Ectodermal cell (in vitro differentiated cells): ENCODE measurements around the gene ATG3.
A peak's percentile ranks its signal among the peaks of the same experiment; 100 is the strongest.
"Not testable (repeated sequence)": the region's sequence is repeated elsewhere in the genome, so short reads cannot be mapped to it uniquely, and the experiment has no call there.

Experiments used
- H3K27ac ChIP-seq: 2 replicates; pipeline ENCODE4 v1.7.0; 2013; ENCODE audit warnings: mild to moderate bottlenecking, low read depth, low read length; ENCODE audit not compliant: insufficient read depth, poor library complexity, severe bottlenecking
- H3K27me3 ChIP-seq: 2 replicates; pipeline ENCODE4 v1.7.0; 2013; ENCODE audit warnings: mild to moderate bottlenecking, low read length; ENCODE audit not compliant: insufficient read depth, control insufficient read depth, poor library complexity, severe bottlenecking
- H3K36me3 ChIP-seq: one replicate; pipeline ENCODE4 v1.7.0; 2013; ENCODE audit warnings: low read length; ENCODE audit not compliant: control insufficient read depth, insufficient read depth
- H3K4me1 ChIP-seq: one replicate; pipeline ENCODE4 v1.7.0; 2013; ENCODE audit warnings: low read length; ENCODE audit not compliant: control insufficient read depth, insufficient read depth
- H3K4me3 ChIP-seq: 2 replicates; pipeline ENCODE4 v1.7.0; 2013; ENCODE audit warnings: low read depth, low read length, control low read depth; ENCODE audit not compliant: insufficient read depth
- H3K9me3 ChIP-seq: 2 replicates; pipeline ENCODE4 v1.7.0; 2013; ENCODE audit warnings: mild to moderate bottlenecking, low read length, moderate library complexity; ENCODE audit not compliant: control insufficient read depth
- WGBS, 2 experiments: methylation state at CpG; one replicate each; pipeline ENCODE4 v1.1.7; 2013; ENCODE audit warnings: missing lambda C conversion rate in 2 of 2; 5-methylcytosine and 5-hydroxymethylcytosine counted together

The ATG3 gene

GRCh38 chr3:112564247-112564939 is 2.6 kb upstream of the ATG3 start:
- not testable (repeated sequence) for H3K4me1 ChIP-seq, H3K4me3 ChIP-seq, H3K36me3 ChIP-seq, H3K27ac ChIP-seq, H3K9me3 ChIP-seq, H3K27me3 ChIP-seq
- WGBS, 2 experiments: 58 to 63% methylated on average over 12 of the region's 15 CpGs

DNA sequence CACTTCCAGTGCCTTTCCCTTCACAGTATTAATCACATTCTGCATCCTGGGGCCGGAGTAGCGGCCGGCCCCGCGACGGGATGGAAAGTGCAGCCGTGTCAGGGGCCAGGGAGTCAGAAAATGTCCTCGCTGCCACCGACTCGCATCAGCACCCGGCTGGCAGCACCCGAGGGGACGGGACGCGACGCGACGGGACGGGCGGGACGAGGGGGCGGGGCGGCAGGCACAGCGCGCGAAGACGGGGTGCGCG is 353 bp downstream of the ATG3 start:
- Histone ChIP-seq H3K4me1 (peaks cover 3% of the 10 kb centered on the region), H3K27me3 (no peaks in the 10 kb centered on the region), H3K4me3 (peak overlapping the region; percentile 98), H3K9me3 (no peaks in the 10 kb centered on the region), H3K27ac (peak overlapping the region; percentile 96), H3K36me3 (peaks cover 12% of the 10 kb centered on the region)
- 0 to 1% methylated on average over 29 of the region's 29 CpGs for WGBS, 2 experiments

GRCh38 chr3:112560721-112561483 is 860 bp downstream of the ATG3 start:
- Histone ChIP-seq H3K4me1 (peaks cover 3% of the 10 kb centered on the region), H3K9me3 (no peaks in the 10 kb centered on the region), H3K4me3 (peak overlapping the region; percentile 98), H3K36me3 (peaks cover 12% of the 10 kb centered on the region), H3K27ac (peak overlapping the region; percentile 96), H3K27me3 (no peaks in the 10 kb centered on the region)
- 1% methylated on average over 29 of the region's 29 CpGs for WGBS, 2 experiments

GRCh38 chr3:112560307-112560706 is 1.5 kb downstream of the ATG3 start:
- Histone ChIP-seq H3K4me3 (peak overlapping the region; percentile 98), H3K27ac (no peak overlapping the region), H3K36me3 (peaks cover 12% of the 10 kb centered on the region), H3K27me3 (no peaks in the 10 kb centered on the region), H3K4me1 (peaks cover 3% of the 10 kb centered on the region), H3K9me3 (no peaks in the 10 kb centered on the region)
- 10 to 30% methylated on average over 1 to 2 of the region's 2 CpGs for WGBS, 2 experiments

DNA sequence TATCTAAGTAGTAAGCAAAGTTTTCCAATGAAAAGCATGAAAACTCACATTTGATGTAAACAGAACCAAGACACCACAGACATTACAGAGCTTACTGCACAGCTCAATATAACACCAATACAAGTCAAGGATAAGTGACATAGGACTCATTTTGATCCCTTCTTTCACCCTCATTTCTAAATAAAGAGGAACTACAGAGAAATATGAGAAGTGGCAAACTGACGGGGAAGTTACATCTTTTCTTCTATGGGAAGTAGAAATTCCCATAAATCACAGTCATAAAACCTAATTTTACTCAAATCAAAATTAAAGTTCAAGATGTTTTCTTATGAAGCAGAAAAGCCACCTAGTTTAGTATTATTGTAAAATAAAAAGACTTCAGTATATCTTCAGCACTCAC is 3.8 kb downstream of the ATG3 start:
- H3K27ac ChIP-seq: no peak overlapping the region
- H3K27me3 ChIP-seq: no peaks in the 10 kb centered on the region
- no peak overlapping the region for H3K4me3 ChIP-seq
- 100% methylated on average over 1 of the region's 1 CpG; no CpG with 5 or more reads in 1 of the 2 experiments for WGBS, 2 experiments
- peaks cover 3% of the 10 kb centered on the region for H3K4me1 ChIP-seq
- H3K36me3 ChIP-seq: peaks cover 8% of the 10 kb centered on the region
- H3K9me3 ChIP-seq: no peaks in the 10 kb centered on the region

DNA sequence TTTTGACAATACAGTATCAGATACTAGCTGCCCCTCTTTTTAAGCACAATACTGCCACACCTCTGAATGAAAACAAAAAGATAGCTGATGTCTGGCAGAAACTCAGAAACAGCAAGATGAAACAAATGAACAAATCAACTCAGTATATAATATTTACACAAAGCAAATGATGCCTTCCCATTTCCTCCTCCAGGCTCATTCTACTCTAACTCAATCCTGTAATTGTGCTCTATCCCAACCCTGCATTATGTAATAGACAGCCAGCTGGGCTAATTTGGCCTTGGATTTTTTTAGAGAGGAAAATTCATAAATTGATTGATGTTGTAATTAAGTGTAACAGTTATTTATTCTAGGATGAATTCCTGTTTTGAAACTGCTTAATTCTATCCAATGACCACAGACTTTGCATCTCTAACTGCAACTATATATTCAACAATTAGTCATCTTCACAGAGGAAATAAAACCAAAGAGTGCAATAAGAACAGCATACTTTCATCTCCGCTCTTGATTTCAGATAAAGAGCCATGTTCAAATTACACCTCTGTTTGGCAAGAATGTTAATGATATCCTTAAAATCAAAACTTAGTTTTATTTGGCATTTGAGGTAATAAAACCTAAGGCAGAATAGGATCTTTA is 6.1 kb downstream of the ATG3 start:
- peaks cover 3% of the 10 kb centered on the region for H3K4me1 ChIP-seq
- H3K9me3 ChIP-seq: no peaks in the 10 kb centered on the region
- H3K27ac ChIP-seq: no peak overlapping the region
- no peak overlapping the region for H3K4me3 ChIP-seq
- peaks cover 8% of the 10 kb centered on the region for H3K36me3 ChIP-seq
- 100% methylated on average over 1 of the region's 1 CpG for WGBS, 2 experiments
- no peaks in the 10 kb centered on the region for H3K27me3 ChIP-seq

DNA sequence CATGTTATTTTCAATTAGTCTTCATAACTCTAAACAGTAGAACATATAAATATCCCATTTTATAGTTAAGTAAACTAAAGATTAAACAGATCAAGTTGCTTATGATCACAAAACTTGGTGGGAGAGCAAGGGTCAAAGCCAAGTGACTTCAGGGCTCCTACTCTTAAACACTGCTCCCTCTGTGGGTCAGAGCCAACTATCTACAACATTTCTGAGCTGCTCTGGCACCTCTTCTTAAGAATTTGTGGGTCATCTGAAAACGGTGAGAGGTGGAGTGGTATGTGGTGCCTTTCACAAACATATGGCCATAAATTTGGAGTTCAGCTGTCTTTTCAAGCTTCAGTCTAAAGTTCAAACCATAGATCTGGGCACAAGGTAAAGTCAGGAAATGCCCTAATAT is 10.9 kb downstream of the ATG3 start:
- no peaks in the 10 kb centered on the region for H3K9me3 ChIP-seq
- H3K27ac ChIP-seq: no peak overlapping the region
- H3K4me1 ChIP-seq: no peaks in the 10 kb centered on the region
- no peaks in the 10 kb centered on the region for H3K27me3 ChIP-seq
- peaks cover 7% of the 10 kb centered on the region for H3K36me3 ChIP-seq
- 78 to 81% methylated on average over 1 of the region's 1 CpG for WGBS, 2 experiments
- H3K4me3 ChIP-seq: no peak overlapping the region

DNA sequence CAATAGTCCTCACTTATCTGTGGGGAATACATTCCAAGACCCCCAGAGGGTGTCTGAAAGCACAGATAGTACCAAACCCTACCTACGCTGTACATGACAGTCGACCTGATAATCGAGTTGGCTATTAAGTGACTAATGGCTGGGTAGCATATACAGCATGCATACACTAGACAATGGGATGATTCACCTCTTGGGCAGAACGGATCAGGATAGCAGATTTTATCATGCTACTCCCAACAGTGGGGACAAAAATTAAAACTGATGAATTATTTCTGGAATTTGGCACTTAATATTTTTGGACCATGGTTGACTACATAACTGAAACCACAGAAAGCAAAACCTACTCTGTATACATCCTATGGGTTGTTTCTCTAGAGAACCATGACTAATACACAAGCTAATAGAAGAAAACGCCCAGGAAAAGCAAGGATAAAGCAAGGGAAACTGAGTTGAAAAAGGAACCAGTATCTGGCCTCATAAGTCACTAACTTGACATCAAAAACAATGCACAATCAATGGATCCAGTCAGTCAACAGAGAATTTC is 15.5 kb downstream of the ATG3 start:
- WGBS, 2 experiments: 91 to 96% methylated on average over 5 of the region's 5 CpGs
- Histone ChIP-seq H3K27ac (no peak overlapping the region), H3K4me3 (no peak overlapping the region), H3K27me3 (no peaks in the 10 kb centered on the region), H3K36me3 (peaks cover 8% of the 10 kb centered on the region), H3K9me3 (no peaks in the 10 kb centered on the region), H3K4me1 (no peaks in the 10 kb centered on the region)

GRCh38 chr3:112539825-112540650 is 21.7 kb downstream of the ATG3 start:
- Histone ChIP-seq H3K4me1 (no peaks in the 10 kb centered on the region), H3K36me3 (no peaks in the 10 kb centered on the region), H3K27ac (no peak overlapping the region), H3K27me3 (no peaks in the 10 kb centered on the region), H3K9me3 (no peaks in the 10 kb centered on the region), H3K4me3 (no peak overlapping the region)
- 82 to 100% methylated on average over 1 of the region's 1 CpG for WGBS, 2 experiments
